Measurements from ENCODE around the gene NT5M. TPM values are rescaled to one million over a fixed set of nuclear protein-coding genes. Genes with fewer than 3 reads are reported as not detected.
"Not testable (repeated sequence)": the region's sequence is repeated elsewhere in the genome, so short reads cannot be mapped to it uniquely, and the experiment has no call there.

The NT5M gene
- 3.2 TPM for total RNA-seq

DNA sequence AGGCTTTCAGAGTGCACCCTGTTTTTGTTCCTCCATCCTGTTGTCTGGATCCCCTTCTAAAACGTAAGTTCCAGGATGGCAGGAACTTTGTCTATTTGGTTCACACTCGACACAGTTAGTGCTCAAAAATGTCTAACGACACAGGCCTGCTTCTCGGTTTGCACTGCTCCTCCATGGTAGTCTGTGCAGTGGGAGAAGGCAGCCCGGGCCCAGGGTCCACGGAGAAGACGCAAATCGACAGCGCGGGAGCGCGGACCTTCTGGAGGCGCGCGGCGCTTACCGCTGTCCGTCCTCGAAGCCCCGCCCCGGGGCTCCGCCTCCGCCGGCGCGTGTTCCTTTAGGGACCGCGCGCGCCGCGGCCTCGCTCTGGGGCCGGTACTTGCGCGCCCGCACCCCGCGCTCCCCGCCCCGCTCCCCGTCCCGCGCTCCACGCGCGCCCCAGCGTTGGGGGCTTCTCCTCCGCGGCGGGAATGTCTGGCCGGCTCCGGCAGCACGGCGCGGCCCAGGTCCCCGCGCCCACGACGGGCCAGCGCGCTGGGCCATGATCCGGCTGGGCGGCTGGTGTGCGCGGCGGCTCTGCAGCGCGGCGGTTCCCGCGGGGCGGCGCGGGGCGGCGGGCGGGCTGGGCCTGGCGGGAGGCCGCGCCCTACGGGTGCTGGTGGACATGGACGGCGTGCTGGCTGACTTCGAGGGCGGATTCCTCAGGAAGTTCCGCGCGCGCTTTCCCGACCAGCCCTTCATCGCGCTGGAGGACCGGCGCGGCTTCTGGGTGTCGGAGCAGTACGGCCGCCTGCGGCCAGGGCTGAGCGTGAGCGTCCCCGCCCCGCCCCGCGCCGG, at the start of gene NT5M:
TSS of gene NT5M (plus strand) at position 364 of the 837 bp plus-strand sequence. CDS start at position 542, 178 bp downstream.
- Histone ChIP-seq H3K27me3 (no peaks in the 10 kb centered on the region), H3K36me3 (no peaks in the 10 kb centered on the region), H3K4me3 (peak within 1 kb of the TSS; percentile 60 to 76), H3K4me1 (peaks cover 15% of the 10 kb centered on the region), H3K9me3 (no peaks in the 10 kb centered on the region), H3K27ac (peak within 1 kb of the TSS; percentile 77)
- TF ChIP-seq, protein P1, sequence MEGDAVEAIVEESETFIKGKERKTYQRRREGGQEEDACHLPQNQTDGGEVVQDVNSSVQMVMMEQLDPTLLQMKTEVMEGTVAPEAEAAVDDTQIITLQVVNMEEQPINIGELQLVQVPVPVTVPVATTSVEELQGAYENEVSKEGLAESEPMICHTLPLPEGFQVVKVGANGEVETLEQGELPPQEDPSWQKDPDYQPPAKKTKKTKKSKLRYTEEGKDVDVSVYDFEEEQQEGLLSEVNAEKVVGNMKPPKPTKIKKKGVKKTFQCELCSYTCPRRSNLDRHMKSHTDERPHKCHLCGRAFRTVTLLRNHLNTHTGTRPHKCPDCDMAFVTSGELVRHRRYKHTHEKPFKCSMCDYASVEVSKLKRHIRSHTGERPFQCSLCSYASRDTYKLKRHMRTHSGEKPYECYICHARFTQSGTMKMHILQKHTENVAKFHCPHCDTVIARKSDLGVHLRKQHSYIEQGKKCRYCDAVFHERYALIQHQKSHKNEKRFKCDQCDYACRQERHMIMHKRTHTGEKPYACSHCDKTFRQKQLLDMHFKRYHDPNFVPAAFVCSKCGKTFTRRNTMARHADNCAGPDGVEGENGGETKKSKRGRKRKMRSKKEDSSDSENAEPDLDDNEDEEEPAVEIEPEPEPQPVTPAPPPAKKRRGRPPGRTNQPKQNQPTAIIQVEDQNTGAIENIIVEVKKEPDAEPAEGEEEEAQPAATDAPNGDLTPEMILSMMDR (IDR thresholded peaks at IDR 0.05) = no peak
- TF ChIP-seq POLR2A (IDR thresholded peaks at IDR 0.05) = no peak
- no peak for DNase-seq (ENCODE audit: extremely low spot score in 2 of 2)
- intact Hi-C loops (cut with DNase I) = loop anchor here (10.0 kb wide), 1 partner anchor 572 kb away; no protein-coding TSS in a partner anchor

DNA sequence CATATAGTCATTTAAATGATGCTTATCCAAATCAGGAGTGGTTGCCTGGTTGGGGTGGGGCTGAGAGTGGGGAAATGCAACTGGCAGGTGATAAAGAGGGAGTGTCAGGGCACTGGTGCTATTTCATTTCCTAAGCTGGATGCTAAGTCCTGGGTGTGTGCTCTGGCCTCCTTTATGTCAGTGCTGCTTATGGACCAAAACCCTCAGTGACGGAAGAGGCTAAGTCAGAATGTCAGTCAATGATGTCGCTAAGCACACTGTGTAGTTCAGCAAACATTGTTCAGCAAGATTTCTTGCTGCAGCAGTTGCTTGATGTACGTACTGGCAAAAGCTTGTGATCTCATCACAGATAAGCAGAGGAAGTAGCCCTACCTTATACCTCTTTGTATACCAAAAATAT, 49.8 kb upstream of the NT5M start:
- H3K4me1 ChIP-seq = no peaks in the 10 kb centered on the region
- TF ChIP-seq, protein P1 (IDR thresholded peaks at IDR 0.05) = no peak
- TF ChIP-seq POLR2AphosphoS5 (IDR thresholded peaks at IDR 0.05; ENCODE audit: insufficient read depth in 1 of 2, low read depth in 1 of 2) = no peak
- TF ChIP-seq POLR2A (IDR thresholded peaks at IDR 0.05) = no peak
- H3K36me3 ChIP-seq = peaks cover 0 to 77% of the 10 kb centered on the region in 2 donors
- no peaks in the 10 kb centered on the region for H3K9me3 ChIP-seq
- no peak overlapping the region for H3K27ac ChIP-seq
- no peaks in the 10 kb centered on the region for H3K27me3 ChIP-seq
- H3K4me3 ChIP-seq = no peak overlapping the region
- DNase-seq (ENCODE audit: extremely low spot score in 2 of 2) = no peak
- intact Hi-C loops (cut with DNase I) = no loop called here

DNA sequence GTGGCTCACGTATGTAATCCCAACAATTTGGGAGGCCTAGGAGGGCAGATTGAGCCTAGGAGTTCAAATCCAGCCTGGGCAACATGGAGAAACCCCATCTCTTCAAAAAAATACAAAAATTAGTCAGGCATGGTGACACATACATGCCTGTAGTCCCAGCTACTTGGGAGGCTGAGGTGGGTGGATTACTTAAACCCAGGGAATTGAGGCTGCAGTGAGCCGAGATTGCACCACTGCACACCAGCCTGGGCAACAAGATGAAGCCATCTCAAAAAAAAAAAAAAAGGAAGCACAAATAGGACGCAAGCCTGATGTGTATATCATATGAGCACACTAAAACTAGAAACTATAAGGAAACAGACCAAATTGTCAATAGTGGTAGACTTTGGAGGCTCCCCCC, 49.1 kb upstream of the NT5M start:
- no peak for DNase-seq (ENCODE audit: extremely low spot score in 2 of 2)
- H3K27me3 ChIP-seq = no peaks in the 10 kb centered on the region
- TF ChIP-seq POLR2AphosphoS5 (IDR thresholded peaks at IDR 0.05; ENCODE audit: insufficient read depth in 1 of 2, low read depth in 1 of 2) (no peak), POLR2A (IDR thresholded peaks at IDR 0.05) (no peak)
- TF ChIP-seq, protein P1 (IDR thresholded peaks at IDR 0.05) = no peak
- no peak overlapping the region for H3K27ac ChIP-seq
- no peak overlapping the region for H3K4me3 ChIP-seq
- H3K4me1 ChIP-seq = no peaks in the 10 kb centered on the region
- intact Hi-C loops (cut with DNase I) = no loop called here
- peaks cover 0 to 81% of the 10 kb centered on the region in 2 donors for H3K36me3 ChIP-seq
- no peaks in the 10 kb centered on the region for H3K9me3 ChIP-seq

DNA sequence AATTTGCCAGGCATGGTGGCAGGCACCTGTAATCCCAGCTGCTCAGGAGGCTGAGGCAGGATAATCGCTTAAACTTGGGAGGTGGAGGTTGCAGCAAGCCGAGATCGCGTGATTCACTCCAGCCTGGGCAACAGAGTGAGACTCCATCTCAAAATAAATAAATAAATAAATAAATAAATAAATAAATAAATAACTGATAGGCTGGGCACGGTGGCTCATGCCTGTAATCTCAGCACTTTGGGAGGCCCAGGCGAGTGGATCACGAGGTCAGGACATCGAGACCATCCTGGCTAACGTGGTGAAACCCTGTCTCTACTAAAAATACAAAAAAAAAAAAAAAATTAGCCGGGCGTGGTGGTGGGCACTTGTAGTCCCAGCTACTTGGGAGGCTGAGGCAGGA, 47.5 kb upstream of the NT5M start:
- peaks cover 0 to 89% of the 10 kb centered on the region in 2 donors for H3K36me3 ChIP-seq
- not testable (repeated sequence) for H3K4me1 ChIP-seq

DNA sequence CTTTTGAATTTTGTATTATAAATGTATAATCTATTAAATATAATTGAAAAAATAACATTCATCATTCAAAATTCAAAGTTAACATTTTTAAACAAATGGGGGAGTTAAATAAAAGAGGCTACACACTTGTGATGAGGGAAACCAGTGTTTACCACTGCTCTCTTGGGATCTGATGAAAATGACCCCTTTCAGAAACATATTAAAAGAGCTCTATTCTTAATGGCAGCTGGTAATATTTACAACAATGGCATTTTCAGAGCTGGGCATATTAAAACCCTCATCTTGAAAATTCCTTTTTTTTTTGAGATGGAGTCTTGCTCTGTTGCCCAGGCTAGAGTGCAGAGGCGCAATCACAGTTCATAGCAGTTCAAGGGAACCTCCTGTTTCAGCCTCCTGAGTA, 46.9 kb upstream of the NT5M start:
- TF ChIP-seq POLR2AphosphoS5 (IDR thresholded peaks at IDR 0.05; ENCODE audit: insufficient read depth in 1 of 2, low read depth in 1 of 2) (no peak), POLR2A (IDR thresholded peaks at IDR 0.05) (no peak)
- TF ChIP-seq, protein P1 (IDR thresholded peaks at IDR 0.05) = no peak
- intact Hi-C loops (cut with DNase I) = no loop called here
- H3K27me3 ChIP-seq = no peaks in the 10 kb centered on the region
- no peaks in the 10 kb centered on the region for H3K4me1 ChIP-seq
- H3K27ac ChIP-seq = no peak overlapping the region
- no peak overlapping the region for H3K4me3 ChIP-seq
- H3K9me3 ChIP-seq = no peaks in the 10 kb centered on the region
- H3K36me3 ChIP-seq = peaks cover 0 to 94% of the 10 kb centered on the region in 2 donors
- no peak for DNase-seq (ENCODE audit: extremely low spot score in 2 of 2)

More for the DNA sequence above, 47.5 kb upstream of the NT5M start:
- DNase-seq (ENCODE audit: extremely low spot score in 2 of 2); H3K27me3 ChIP-seq; H3K27ac ChIP-seq; intact Hi-C loops (cut with DNase I); H3K9me3 ChIP-seq; H3K4me3 ChIP-seq: not testable (repeated sequence)
